Transverse colon (tissue), 4 donors: ENCODE results near the gene POLR2L.

Experiments
- EP300 ChIP-seq: sonication (generic); formaldehyde crosslinking; IDR thresholded peaks from one replicate; pipeline ENCODE4 v1.6.1; 2017; ENCODE audit warnings: antibody characterized with exemption, low read depth
- POLR2A ChIP-seq: fragments of 450-650 bp; IDR thresholded peaks from one replicate; pipeline ENCODE4 v1.6.1; 2016; ENCODE audit warnings: antibody characterized with exemption, mild to moderate bottlenecking, moderate library complexity
- POLR2AphosphoS5 ChIP-seq, 3 donors: sonication (generic); formaldehyde crosslinking; IDR thresholded peaks; one replicate each; pipeline ENCODE4 v1.6.1; 2016; ENCODE audit warnings: antibody characterized with exemption in 3 of 3
- TF ChIP-seq, protein P1 (sequence below), 5 experiments: fragments of 200-600 bp in 3 of 5; fragments of 450-650 bp in 2 of 5; sonication (generic) in 3 of 5; IDR thresholded peaks; 1 replicate in 2 of 5; 2 replicates in 3 of 5; pipeline ENCODE4 v1.5.1; 2016 to 2017; ENCODE audit warnings: antibody characterized with exemption in 5 of 5, inconsistent platforms in 3 of 5, mild to moderate bottlenecking in 2 of 5, moderate library complexity in 1 of 5

DNA sequence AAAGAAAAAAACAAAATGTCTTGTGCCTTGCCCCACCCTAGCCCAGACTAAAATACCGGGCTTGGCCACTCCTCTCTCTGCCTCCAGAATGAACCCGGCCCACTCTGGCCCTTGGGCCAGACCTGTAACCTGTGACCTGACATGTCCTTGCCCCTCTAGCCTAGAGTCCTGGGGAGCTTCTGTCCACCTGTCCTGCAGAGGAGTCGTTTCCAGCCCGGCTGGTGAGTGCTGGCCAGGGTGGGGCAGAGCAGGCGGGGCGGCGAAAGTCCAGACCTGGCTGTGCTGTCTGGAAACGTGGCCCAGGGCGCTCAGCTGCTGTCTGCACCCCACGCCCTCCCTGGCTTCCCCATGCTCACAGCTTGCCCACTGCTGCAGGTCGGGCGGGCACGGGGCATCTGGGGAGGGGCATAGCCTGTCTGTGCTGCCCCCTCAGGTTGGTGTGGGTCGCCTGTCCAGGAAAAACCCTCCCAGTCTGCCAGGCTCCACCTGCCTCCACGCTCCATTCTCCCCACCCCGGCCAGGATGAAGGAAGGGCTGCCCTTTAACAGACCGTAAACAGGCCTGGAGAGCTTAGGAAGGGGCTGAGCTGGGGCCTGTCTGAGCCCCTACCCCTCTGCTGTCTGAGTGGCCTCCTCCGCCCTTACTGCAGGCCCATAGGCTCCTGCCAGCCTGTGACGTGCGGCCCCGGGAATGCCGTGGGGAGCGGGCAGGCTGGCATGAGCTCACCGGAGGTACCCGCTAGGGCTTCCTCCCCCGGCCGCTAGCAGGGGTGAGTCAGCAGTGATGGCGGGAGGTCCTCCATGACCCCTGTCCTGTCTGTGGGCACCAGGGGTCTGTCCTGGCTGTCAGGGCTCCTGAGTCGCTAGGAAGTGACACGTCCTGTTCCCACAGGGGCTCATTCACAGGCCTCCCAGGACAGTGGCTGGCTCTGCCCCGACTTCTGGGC, 7.7 kb downstream of the POLR2L start:
- TF ChIP-seq, protein P1, sequence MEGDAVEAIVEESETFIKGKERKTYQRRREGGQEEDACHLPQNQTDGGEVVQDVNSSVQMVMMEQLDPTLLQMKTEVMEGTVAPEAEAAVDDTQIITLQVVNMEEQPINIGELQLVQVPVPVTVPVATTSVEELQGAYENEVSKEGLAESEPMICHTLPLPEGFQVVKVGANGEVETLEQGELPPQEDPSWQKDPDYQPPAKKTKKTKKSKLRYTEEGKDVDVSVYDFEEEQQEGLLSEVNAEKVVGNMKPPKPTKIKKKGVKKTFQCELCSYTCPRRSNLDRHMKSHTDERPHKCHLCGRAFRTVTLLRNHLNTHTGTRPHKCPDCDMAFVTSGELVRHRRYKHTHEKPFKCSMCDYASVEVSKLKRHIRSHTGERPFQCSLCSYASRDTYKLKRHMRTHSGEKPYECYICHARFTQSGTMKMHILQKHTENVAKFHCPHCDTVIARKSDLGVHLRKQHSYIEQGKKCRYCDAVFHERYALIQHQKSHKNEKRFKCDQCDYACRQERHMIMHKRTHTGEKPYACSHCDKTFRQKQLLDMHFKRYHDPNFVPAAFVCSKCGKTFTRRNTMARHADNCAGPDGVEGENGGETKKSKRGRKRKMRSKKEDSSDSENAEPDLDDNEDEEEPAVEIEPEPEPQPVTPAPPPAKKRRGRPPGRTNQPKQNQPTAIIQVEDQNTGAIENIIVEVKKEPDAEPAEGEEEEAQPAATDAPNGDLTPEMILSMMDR (IDR thresholded peaks at IDR 0.05): peak in 1 of 5 experiments; percentile 25
- TF ChIP-seq POLR2A (peak; percentile 54), POLR2AphosphoS5 (IDR thresholded peaks at IDR 0.05) (peak; percentile 53 to 68 (median 65)), EP300 (no peak)
